Measurements from ENCODE around the gene STMN3. TPM values are rescaled to one million over a fixed set of nuclear protein-coding genes. Genes with fewer than 3 reads are reported as not detected.

The STMN3 gene
- total RNA-seq, 4 donors from 2014 or later, result 2.4 to 6.4 (median 4.7) TPM

GRCh38 chr20:63596423-63596822, 56.8 kb downstream of the STMN3 start:
- TF ChIP-seq CTCF (IDR thresholded peaks at IDR 0.05; ENCODE audit: low read depth), result no peak

- no peak for TF ChIP-seq CTCF (IDR thresholded peaks at IDR 0.05; ENCODE audit: low read depth)
Measured at GRCh38 chr20:63595416-63596127, 57.7 kb downstream of the STMN3 start.

GRCh38 chr20:63594043-63594561, 59.1 kb downstream of the STMN3 start:
- no peak for TF ChIP-seq CTCF (IDR thresholded peaks at IDR 0.05; ENCODE audit: low read depth)

GRCh38 chr20:63592661-63593060, 60.6 kb downstream of the STMN3 start:
- TF ChIP-seq CTCF (IDR thresholded peaks at IDR 0.05; ENCODE audit: low read depth), result no peak

- TF ChIP-seq CTCF (IDR thresholded peaks at IDR 0.05; ENCODE audit: low read depth), result no peak
Measured at GRCh38 chr20:63591786-63592355, 61.4 kb downstream of the STMN3 start.

- TF ChIP-seq CTCF (IDR thresholded peaks at IDR 0.05; ENCODE audit: low read depth), result no peak
Measured at GRCh38 chr20:63591147-63591533, 62.1 kb downstream of the STMN3 start.

GRCh38 chr20:63590218-63591146, 62.7 kb downstream of the STMN3 start:
- TF ChIP-seq CTCF (IDR thresholded peaks at IDR 0.05; ENCODE audit: low read depth), result no peak
